Progenitor cell of endocrine pancreas (in vitro differentiated cells): ENCODE measurements around the gene SLC12A9. TPM values are rescaled to one million over a fixed set of nuclear protein-coding genes. Genes with fewer than 3 reads are reported as not detected.

Experiments
- DNase-seq: peaks from one replicate; pipeline ENCODE4 v3.0.0; 2021; ENCODE audit warnings: low spot score; ENCODE audit not compliant: unreplicated experiment
- H3K27ac Mint-ChIP-seq: 2 replicates; pipeline ENCODE4 v1.8.0; 2021; ENCODE audit warnings: mild to moderate bottlenecking, moderate library complexity, mixed read lengths
- H3K27me3 Mint-ChIP-seq: 2 replicates; pipeline ENCODE4 v1.8.0; 2021; ENCODE audit warnings: mixed read lengths
- H3K36me3 Mint-ChIP-seq: 2 replicates; pipeline ENCODE4 v1.8.0; 2022; ENCODE audit warnings: mixed read lengths; ENCODE audit not compliant: insufficient read depth
- H3K4me1 Mint-ChIP-seq: 2 replicates; pipeline ENCODE4 v1.8.0; 2021; ENCODE audit warnings: low read depth, mixed read lengths
- H3K4me3 Mint-ChIP-seq: 2 replicates; pipeline ENCODE4 v1.8.0; 2021; ENCODE audit warnings: low read depth, mild to moderate bottlenecking, moderate library complexity, mixed read lengths
- H3K9me3 Mint-ChIP-seq: 2 replicates; pipeline ENCODE4 v1.8.0; 2021; ENCODE audit warnings: low read depth, mixed read lengths
- CTCF ChIP-seq: fragments of 200-600 bp; sonication (generic); IDR thresholded peaks from one replicate; pipeline ENCODE4 v1.5.0; 2021; ENCODE audit warnings: antibody characterized with exemption, mild to moderate bottlenecking; ENCODE audit not compliant: unreplicated experiment
- total RNA-seq: library from RNA; stranded (reverse); gene quantifications from 2 replicates; pipeline ENCODE4 v1.2.1, GENCODE V29; 2021

SLC12A9 gene
- total RNA-seq, 1 donor from 2014 or later = 62.6 TPM

- Mint-ChIP-seq H3K9me3 (no peaks in the 10 kb centered on the region), H3K4me1 (no peaks in the 10 kb centered on the region), H3K27ac (no peak overlapping the region), H3K4me3 (no peak overlapping the region), H3K36me3 (peaks cover 14% of the 10 kb centered on the region), H3K27me3 (no peaks in the 10 kb centered on the region)
- TF ChIP-seq CTCF = no peak
- no peak for DNase-seq
Measured at GRCh38 chr7:100860702-100861615, 8.4 kb downstream of the SLC12A9 start.

- H3K27ac Mint-ChIP-seq = no peak overlapping the region
- peaks cover 14% of the 10 kb centered on the region for H3K36me3 Mint-ChIP-seq
Measured at GRCh38 chr7:100861616-100861985, 9.1 kb downstream of the SLC12A9 start.

GRCh38 chr7:100863406-100863950 lies 11.0 kb downstream of the SLC12A9 start:
- Mint-ChIP-seq H3K27me3 (no peaks in the 10 kb centered on the region), H3K9me3 (no peaks in the 10 kb centered on the region), H3K27ac (no peak overlapping the region), H3K4me3 (no peak overlapping the region), H3K4me1 (peaks cover 7% of the 10 kb centered on the region), H3K36me3 (peaks cover 14% of the 10 kb centered on the region)
- DNase-seq = no peak
- TF ChIP-seq CTCF = no peak

More at GRCh38 chr7:100861616-100861985, 9.1 kb downstream of the SLC12A9 start:
- no peaks in the 10 kb centered on the region for H3K9me3 Mint-ChIP-seq
- no peaks in the 10 kb centered on the region for H3K4me1 Mint-ChIP-seq
- no peak for TF ChIP-seq CTCF
- DNase-seq = no peak
- H3K27me3 Mint-ChIP-seq = no peaks in the 10 kb centered on the region
- no peak overlapping the region for H3K4me3 Mint-ChIP-seq

GRCh38 chr7:100864263-100864845 lies 11.8 kb downstream of the SLC12A9 start:
- H3K27me3 Mint-ChIP-seq = no peaks in the 10 kb centered on the region
- peak overlapping the region; percentile 45 for H3K27ac Mint-ChIP-seq
- H3K36me3 Mint-ChIP-seq = peaks cover 14% of the 10 kb centered on the region

More at GRCh38 chr7:100864263-100864845, 11.8 kb downstream of the SLC12A9 start:
- Mint-ChIP-seq H3K4me3 (no peak overlapping the region), H3K9me3 (no peaks in the 10 kb centered on the region), H3K4me1 (peaks cover 7% of the 10 kb centered on the region)
- TF ChIP-seq CTCF = no peak
- no peak for DNase-seq
